Aorta (tissue), 5 donors: ENCODE data around the gene SEMA3F. TPM values are rescaled to one million over a fixed set of nuclear protein-coding genes. Genes with fewer than 3 reads are reported as not detected.

Experiments
- ATAC-seq: fragments of 200-7000 bp; cut with Tn5 transposase; one replicate; pipeline ENCODE4 v1.9.1; 2022; ENCODE audit warnings: moderate library complexity; ENCODE audit not compliant: low FRiP score
- DNase-seq, 2 donors: peaks; one replicate each; pipeline ENCODE4 v3.0.0-alpha.2; 2020
- H3K27ac ChIP-seq, 2 donors: one replicate each; pipeline ENCODE4 v1.5.1; 2013; ENCODE audit warnings: low read length in 2 of 2, mild to moderate bottlenecking in 2 of 2, moderate library complexity in 2 of 2, control low read depth in 1 of 2, inconsistent platforms in 1 of 2, low read depth in 1 of 2
- H3K27me3 ChIP-seq, 2 donors: one replicate each; pipeline ENCODE4 v1.6.1; 2013; ENCODE audit warnings: control low read depth in 1 of 2, low read length in 1 of 2, mild to moderate bottlenecking in 1 of 2, moderate library complexity in 1 of 2; ENCODE audit not compliant: insufficient read depth in 2 of 2, control insufficient read depth in 1 of 2
- H3K36me3 ChIP-seq, 2 donors: one replicate each; pipeline ENCODE4 v1.6.1; 2013; ENCODE audit warnings: control low read depth in 1 of 2, low read length in 1 of 2, mild to moderate bottlenecking in 1 of 2; ENCODE audit not compliant: insufficient read depth in 2 of 2, control insufficient read depth in 1 of 2
- H3K4me1 ChIP-seq, 2 donors: one replicate each; pipeline ENCODE4 v1.6.1; 2013; ENCODE audit warnings: low read length in 2 of 2, control low read depth in 1 of 2, mild to moderate bottlenecking in 1 of 2, moderate library complexity in 1 of 2; ENCODE audit not compliant: insufficient read depth in 2 of 2, control insufficient read depth in 1 of 2
- H3K4me3 ChIP-seq, 2 donors: one replicate each; pipeline ENCODE4 v1.5.1; 2013; ENCODE audit warnings: low read length in 2 of 2, control low read depth in 1 of 2, mild to moderate bottlenecking in 1 of 2
- H3K9me3 ChIP-seq: one replicate; pipeline ENCODE4 v1.6.1; 2013; ENCODE audit warnings: mild to moderate bottlenecking, low read length; ENCODE audit not compliant: control insufficient read depth
- WGBS, 2 donors: extraction: QIAGEN DNeasy Blood & Tissue Kit; methylation state at CpG; one replicate each; pipeline ENCODE4 v1.1.7; 2013; 5-methylcytosine and 5-hydroxymethylcytosine counted together
- intact Hi-C, 2 donors: fragments of 100-400 bp; cut with DNase I; formaldehyde crosslinking; loops; one replicate each; pipeline versions ENCODE4 v1.14.2 to v1.15.0; 2022
- polyA plus RNA-seq, 2 donors: library from polyadenylated mRNA; stranded (reverse); fragments of 200-250 nt; gene quantifications; one replicate each; pipeline ENCODE4 v1.2.3, GENCODE V29; 2013
- total RNA-seq, 2 donors: library from RNA; stranded (reverse); fragmentation: NEBNext Ultra II Directional; extraction: Animal tissue kit (Norgen Biotek cat#: 25700); gene quantifications; one replicate each; pipeline ENCODE4 v1.2.1, GENCODE V29; 2021
- donor health status: healthy with polysubstance abuse.
- donor health status: Bipolar disorder and iron deficiency.
- donor health status: DM: no; HTN: no; CAD: no.
- donor health status: DM: no; HTN: no; CAD: no.
- donor health status: DM: yes; HTN: yes; CAD: no.

SEMA3F gene
- total and polyA plus RNA-seq, 4 donors, result 10.3 to 40.3 (median 28.3) TPM

DNA sequence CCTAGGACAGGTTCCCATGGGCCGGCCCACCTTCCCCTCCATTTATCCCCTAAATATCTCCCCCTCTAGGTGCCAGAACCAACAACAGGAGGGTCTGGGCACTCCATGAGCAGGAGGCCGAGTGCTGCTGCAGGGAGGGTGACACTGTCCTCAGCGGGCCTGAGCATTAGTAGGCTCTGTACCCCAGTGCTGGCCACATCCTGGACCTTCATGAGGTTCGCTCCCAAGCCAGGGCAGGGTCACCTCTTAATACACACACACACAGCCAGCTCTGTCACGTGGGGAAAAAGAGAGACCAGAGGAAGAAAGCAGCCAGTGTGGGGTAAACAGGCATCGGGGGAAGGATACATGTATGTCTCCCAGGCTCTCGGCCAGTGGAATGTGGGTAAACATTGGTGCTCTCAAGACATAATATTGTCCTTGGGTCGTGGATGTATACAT is 27.9 kb upstream of the SEMA3F start:
- WGBS, 2 donors, result 22 to 31% methylated on average over 8 of the region's 8 CpGs
- Histone ChIP-seq H3K4me1 (no peaks in the 10 kb centered on the region), H3K36me3 (no peaks in the 10 kb centered on the region), H3K27ac (no peak overlapping the region), H3K4me3 (no peak overlapping the region), H3K27me3 (no peaks in the 10 kb centered on the region), H3K9me3 (no peaks in the 10 kb centered on the region)
- no peak for DNase-seq
- no peak for ATAC-seq
- intact Hi-C loops, result loop anchor here in 1 of 2 donors (10.0 kb wide), 1 partner anchor 148 kb away; the partner anchor contains the start of gene LSMEM2

DNA sequence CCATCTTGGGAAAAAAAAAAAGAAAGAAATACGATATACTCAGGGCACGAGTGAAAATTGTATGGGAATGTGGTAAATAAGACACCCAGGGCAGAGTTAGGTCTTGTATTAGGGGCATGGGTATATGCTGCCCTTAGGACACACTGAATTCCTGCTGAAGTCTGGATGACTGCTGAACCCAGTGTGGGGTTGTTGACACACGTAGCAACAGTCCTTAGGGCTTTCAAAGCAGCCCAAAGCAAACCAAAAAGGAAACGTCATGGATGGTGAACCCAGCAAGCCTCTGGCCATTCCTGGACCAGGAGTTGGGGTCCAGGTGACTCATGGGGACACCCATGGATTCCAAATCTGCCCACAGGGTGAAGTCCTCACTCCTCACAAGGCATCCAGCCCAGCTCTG is 27.1 kb upstream of the SEMA3F start:
- H3K27ac ChIP-seq, result no peak overlapping the region
- peak in 1 of 2 donors; percentile 19 for DNase-seq
- no peaks in the 10 kb centered on the region for H3K36me3 ChIP-seq
- no peak for ATAC-seq
- H3K4me3 ChIP-seq, result no peak overlapping the region
- intact Hi-C loops, result loop anchor here in 1 of 2 donors (10.0 kb wide), 1 partner anchor 147 kb away; the partner anchor contains the start of gene LSMEM2
- no peaks in the 10 kb centered on the region for H3K9me3 ChIP-seq
- no peaks in the 10 kb centered on the region for H3K4me1 ChIP-seq
- H3K27me3 ChIP-seq, result no peaks in the 10 kb centered on the region
- 63 to 66% methylated on average over 4 of the region's 4 CpGs for WGBS, 2 donors

GRCh38 chr3:50130436-50130835 is 24.7 kb upstream of the SEMA3F start:
- WGBS, 2 donors, result 93 to 100% methylated on average over 2 of the region's 2 CpGs
- intact Hi-C loops, result no loop called here
- peak in 1 of 2 donors; percentile 2 for DNase-seq
- Histone ChIP-seq H3K9me3 (no peaks in the 10 kb centered on the region), H3K36me3 (no peaks in the 10 kb centered on the region), H3K27me3 (no peaks in the 10 kb centered on the region), H3K4me3 (no peak overlapping the region), H3K27ac (no peak overlapping the region), H3K4me1 (no peaks in the 10 kb centered on the region)
- ATAC-seq, result no peak

- Histone ChIP-seq H3K4me1 (no peaks in the 10 kb centered on the region), H3K27ac (no peak overlapping the region), H3K9me3 (no peaks in the 10 kb centered on the region), H3K27me3 (no peaks in the 10 kb centered on the region), H3K36me3 (no peaks in the 10 kb centered on the region), H3K4me3 (no peak overlapping the region)
- no peak for ATAC-seq
- no peak for DNase-seq
- WGBS, 2 donors, result 80 to 83% methylated on average over 6 of the region's 6 CpGs
- intact Hi-C loops, result no loop called here
These were observed 22.5 kb upstream of the SEMA3F start for GRCh38 chr3:50132421-50133282.

GRCh38 chr3:50133283-50133615 is 21.9 kb upstream of the SEMA3F start:
- DNase-seq (no peak), ATAC-seq (no peak)
- intact Hi-C loops, result no loop called here
- Histone ChIP-seq H3K27me3 (no peaks in the 10 kb centered on the region), H3K27ac (no peak overlapping the region), H3K9me3 (no peaks in the 10 kb centered on the region), H3K36me3 (no peaks in the 10 kb centered on the region), H3K4me3 (no peak overlapping the region), H3K4me1 (no peaks in the 10 kb centered on the region)
- 84 to 87% methylated on average over 4 of the region's 4 CpGs for WGBS, 2 donors

DNA sequence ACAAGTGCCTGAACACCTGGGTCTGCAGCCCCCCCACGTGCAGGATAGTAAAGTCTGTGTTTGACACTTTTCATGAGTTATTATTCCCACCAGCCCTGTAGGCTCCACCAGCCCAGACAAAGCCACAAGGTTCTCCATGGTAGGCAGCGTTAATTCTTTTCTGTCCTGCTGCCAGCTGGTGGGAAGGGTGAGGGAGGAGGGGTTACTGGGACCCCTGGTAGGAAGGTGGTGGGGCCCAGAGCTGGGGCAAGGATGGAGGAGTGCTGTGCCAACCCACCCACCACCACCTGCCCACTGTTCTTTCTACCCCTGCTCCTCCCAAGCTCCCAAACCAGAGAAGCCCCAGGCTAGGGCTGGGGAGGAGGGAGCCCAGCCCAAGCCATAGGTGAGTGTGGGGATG is 20.8 kb upstream of the SEMA3F start:
- H3K9me3 ChIP-seq, result no peaks in the 10 kb centered on the region
- intact Hi-C loops, result no loop called here
- no peaks in the 10 kb centered on the region for H3K27me3 ChIP-seq
- no peaks in the 10 kb centered on the region for H3K4me1 ChIP-seq
- no peak overlapping the region for H3K4me3 ChIP-seq
- H3K36me3 ChIP-seq, result no peaks in the 10 kb centered on the region
- DNase-seq, result no peak
- no peak for ATAC-seq
- WGBS, 2 donors, result 70 to 80% methylated on average over 2 of the region's 2 CpGs
- no peak overlapping the region for H3K27ac ChIP-seq

GRCh38 chr3:50135964-50136363 is 19.2 kb upstream of the SEMA3F start:
- no peaks in the 10 kb centered on the region for H3K9me3 ChIP-seq
- H3K4me1 ChIP-seq, result no peaks in the 10 kb centered on the region
- H3K36me3 ChIP-seq, result no peaks in the 10 kb centered on the region
- ATAC-seq, result no peak
- no peaks in the 10 kb centered on the region for H3K27me3 ChIP-seq
- no peak for DNase-seq
- WGBS, 2 donors, result 93 to 97% methylated on average over 5 of the region's 5 CpGs
- no peak overlapping the region for H3K4me3 ChIP-seq
- no peak overlapping the region for H3K27ac ChIP-seq
- intact Hi-C loops, result no loop called here

GRCh38 chr3:50136714-50137405 is 18.3 kb upstream of the SEMA3F start:
- ATAC-seq (no peak), DNase-seq (no peak)
- Histone ChIP-seq H3K27me3 (no peaks in the 10 kb centered on the region), H3K27ac (no peak overlapping the region), H3K4me3 (no peak overlapping the region), H3K9me3 (no peaks in the 10 kb centered on the region), H3K4me1 (no peaks in the 10 kb centered on the region), H3K36me3 (no peaks in the 10 kb centered on the region)
- 62% methylated on average over 6 of the region's 6 CpGs for WGBS, 2 donors
- intact Hi-C loops, result no loop called here

- intact Hi-C loops, result no loop called here
These were observed 17.6 kb upstream of the SEMA3F start for GRCh38 chr3:50137531-50137930.

More at GRCh38 chr3:50137531-50137930, 17.6 kb upstream of the SEMA3F start:
- no peaks in the 10 kb centered on the region for H3K36me3 ChIP-seq
- DNase-seq, result no peak
- H3K4me3 ChIP-seq, result no peak overlapping the region
- no peaks in the 10 kb centered on the region for H3K4me1 ChIP-seq
- H3K27me3 ChIP-seq, result no peaks in the 10 kb centered on the region
- no peak for ATAC-seq
- WGBS, 2 donors, result 90 to 92% methylated on average over 6 of the region's 6 CpGs
- no peaks in the 10 kb centered on the region for H3K9me3 ChIP-seq
- H3K27ac ChIP-seq, result no peak overlapping the region
